GM10266 (cell line): ENCODE results near the gene KCNJ16.

Experiments
- DNase-seq: peaks from one replicate; pipeline ENCODE4 v3.0.0; 2012; ENCODE audit errors: extremely low spot score
- TF ChIP-seq, protein P1 (sequence below): IDR thresholded peaks from 2 replicates; pipeline ENCODE4 v1.5.1; 2012; ENCODE audit warnings: mild to moderate bottlenecking, low read depth; ENCODE audit not compliant: control insufficient read depth, insufficient read depth; ENCODE audit errors: missing control alignments

Gene KCNJ16

DNA sequence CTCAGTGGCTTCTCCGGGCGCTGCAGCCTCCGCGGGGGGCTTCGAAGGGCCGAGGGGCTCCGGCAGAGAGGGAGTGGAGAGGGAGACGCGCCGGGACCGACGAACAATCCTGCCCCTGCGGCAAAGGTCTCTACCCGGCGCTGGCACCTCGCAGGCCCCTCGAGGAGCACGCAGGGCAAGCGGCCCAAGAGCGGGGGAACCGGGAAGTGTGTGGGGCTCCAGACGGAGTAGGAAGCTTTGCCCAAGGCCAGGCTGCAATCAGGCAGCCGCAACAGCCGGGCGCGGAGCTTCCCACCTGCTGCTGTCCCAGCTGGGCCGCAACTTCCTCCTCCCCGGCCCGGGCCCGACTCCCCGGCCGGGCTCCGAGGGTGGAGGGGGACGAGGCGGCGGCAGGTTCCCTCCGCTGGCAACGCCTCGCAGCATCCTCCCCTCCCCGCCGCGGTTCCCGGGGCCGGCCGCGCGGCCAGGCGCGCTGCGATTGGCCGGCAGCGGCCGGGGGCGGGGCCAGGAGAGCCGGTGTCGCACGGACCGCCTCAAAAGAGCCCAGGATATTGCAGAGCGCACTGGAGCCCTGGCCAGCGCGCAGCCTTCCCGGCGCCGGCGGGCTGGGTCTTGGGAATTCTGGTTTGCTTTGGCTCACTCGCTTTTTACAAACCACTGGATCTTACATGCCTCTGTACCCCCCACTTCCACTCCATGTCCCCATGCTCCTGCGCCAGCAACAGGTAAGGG, 94.1 kb downstream of the KCNJ16 start, which contains the start of gene KCNJ2:
Gene KCNJ2, plus strand, starts transcription at position 556 of the 732 bp plus-strand sequence. CDS start 5,508 bp downstream, outside the sequence.
- TF ChIP-seq, protein P1, sequence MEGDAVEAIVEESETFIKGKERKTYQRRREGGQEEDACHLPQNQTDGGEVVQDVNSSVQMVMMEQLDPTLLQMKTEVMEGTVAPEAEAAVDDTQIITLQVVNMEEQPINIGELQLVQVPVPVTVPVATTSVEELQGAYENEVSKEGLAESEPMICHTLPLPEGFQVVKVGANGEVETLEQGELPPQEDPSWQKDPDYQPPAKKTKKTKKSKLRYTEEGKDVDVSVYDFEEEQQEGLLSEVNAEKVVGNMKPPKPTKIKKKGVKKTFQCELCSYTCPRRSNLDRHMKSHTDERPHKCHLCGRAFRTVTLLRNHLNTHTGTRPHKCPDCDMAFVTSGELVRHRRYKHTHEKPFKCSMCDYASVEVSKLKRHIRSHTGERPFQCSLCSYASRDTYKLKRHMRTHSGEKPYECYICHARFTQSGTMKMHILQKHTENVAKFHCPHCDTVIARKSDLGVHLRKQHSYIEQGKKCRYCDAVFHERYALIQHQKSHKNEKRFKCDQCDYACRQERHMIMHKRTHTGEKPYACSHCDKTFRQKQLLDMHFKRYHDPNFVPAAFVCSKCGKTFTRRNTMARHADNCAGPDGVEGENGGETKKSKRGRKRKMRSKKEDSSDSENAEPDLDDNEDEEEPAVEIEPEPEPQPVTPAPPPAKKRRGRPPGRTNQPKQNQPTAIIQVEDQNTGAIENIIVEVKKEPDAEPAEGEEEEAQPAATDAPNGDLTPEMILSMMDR: no peak
- peak; percentile 82 for DNase-seq

DNA sequence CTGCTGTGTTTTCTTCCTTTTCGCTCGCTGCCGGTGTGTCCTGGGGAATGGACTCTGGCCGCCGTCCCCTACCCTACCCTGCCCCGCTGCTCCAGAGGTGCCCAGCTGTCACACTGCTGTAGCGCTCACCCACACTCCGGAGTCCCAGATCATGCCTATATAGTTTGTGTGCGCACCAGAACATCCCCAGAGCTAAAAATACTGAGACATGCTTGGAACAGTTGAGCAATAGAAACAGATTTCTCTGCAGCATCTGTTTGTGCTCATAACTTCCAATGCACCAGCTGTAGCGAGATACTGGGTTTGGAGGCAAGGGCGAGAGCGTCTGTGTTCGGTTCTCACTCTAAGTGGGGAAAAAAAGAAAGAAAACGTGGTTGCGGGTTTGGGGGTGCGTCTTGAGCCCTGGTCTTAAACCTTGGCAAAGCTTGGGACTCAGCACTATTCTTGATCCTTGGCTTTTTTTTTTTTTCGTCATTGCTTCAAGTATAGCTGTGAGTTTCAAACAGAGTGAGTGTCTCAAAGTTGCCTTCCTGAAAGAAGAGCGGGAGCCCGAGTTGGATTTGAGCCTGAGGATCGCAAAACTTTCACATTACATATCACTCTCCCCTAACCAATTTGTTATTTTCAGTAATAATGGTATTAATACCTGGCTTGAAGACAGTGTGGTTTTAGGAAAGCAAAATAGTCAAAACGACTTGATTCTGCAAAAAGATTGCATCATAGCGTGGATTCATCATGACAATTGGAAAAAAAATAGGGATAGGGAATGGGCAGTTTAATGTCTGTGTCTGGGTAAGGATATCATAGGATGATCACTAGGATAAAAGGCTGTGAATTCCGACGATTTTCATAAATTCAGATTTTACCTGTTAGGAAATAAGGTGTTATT, 94.9 kb downstream of the KCNJ16 start:
- TF ChIP-seq, protein P1: no peak
- DNase-seq: no peak

- TF ChIP-seq, protein P1: no peak
- DNase-seq: no peak
Observed at GRCh38 chr17:70171159-70171558, 96.1 kb downstream of the KCNJ16 start.

- DNase-seq: no peak
- TF ChIP-seq, protein P1: no peak
Observed at GRCh38 chr17:70172449-70172848, 97.4 kb downstream of the KCNJ16 start.

- TF ChIP-seq, protein P1: no peak
- DNase-seq: no peak
Observed at GRCh38 chr17:70172923-70173322, 97.9 kb downstream of the KCNJ16 start.

GRCh38 chr17:70173681-70174080, 98.7 kb downstream of the KCNJ16 start:
- TF ChIP-seq, protein P1: no peak
- no peak for DNase-seq

DNA sequence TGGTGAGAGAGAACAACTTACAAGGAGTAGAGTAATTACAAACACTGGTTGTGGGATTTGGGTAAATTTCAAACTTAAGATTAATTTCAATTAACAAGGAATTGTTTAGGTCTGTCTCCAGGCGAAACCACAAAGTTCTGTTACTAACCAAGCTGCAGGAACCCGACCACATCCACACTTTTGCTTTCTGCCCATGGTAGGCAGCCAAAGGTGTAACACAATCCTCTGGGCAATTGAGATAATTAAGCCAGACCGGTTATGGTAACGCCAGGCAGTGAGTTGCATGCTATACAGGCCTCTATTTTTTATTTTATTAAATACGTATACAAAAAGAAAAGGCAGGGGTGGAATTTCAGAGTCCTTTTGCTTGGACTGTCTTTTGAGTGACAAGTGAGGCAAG, 106.4 kb downstream of the KCNJ16 start:
- TF ChIP-seq, protein P1: no peak
- no peak for DNase-seq
